Stimulated activated CD8-positive, alpha-beta memory T cell treated with anti-CD3 and anti-CD28 coated beads, Interleukin-15, amount 100 ng/mL, for 1 hour (primary cell): Measurements from ENCODE around the gene AP5B1.
"Not testable (repeated sequence)": the region's sequence is repeated elsewhere in the genome, so short reads cannot be mapped to it uniquely, and the experiment has no call there.

ENCODE experiments used
- DNase-seq: peaks from one replicate; pipeline ENCODE4 v3.0.0-alpha.2; 2020; ENCODE audit warnings: low read depth

Gene AP5B1

GRCh38 chr11:65767406-65767805 lies 13.4 kb downstream of the AP5B1 start:
- DNase-seq = no peak

- DNase-seq = no peak
These were observed 14.2 kb downstream of the AP5B1 start for GRCh38 chr11:65766535-65766934.

- DNase-seq = no peak
These were observed 16.3 kb downstream of the AP5B1 start for GRCh38 chr11:65764434-65764833.

GRCh38 chr11:65762816-65763215 lies 18.0 kb downstream of the AP5B1 start:
- DNase-seq = not testable (repeated sequence)

GRCh38 chr11:65762169-65762568 lies 18.6 kb downstream of the AP5B1 start:
- not testable (repeated sequence) for DNase-seq

- DNase-seq = no peak
These were observed 35.7 kb downstream of the AP5B1 start for GRCh38 chr11:65745049-65745448.

- no peak for DNase-seq
These were observed 36.1 kb downstream of the AP5B1 start for GRCh38 chr11:65744699-65745042.

GRCh38 chr11:65744026-65744698 lies 36.6 kb downstream of the AP5B1 start:
- no peak for DNase-seq

- no peak for DNase-seq
These were observed 37.1 kb downstream of the AP5B1 start for GRCh38 chr11:65743681-65744025.

- no peak for DNase-seq
These were observed 38.4 kb downstream of the AP5B1 start for GRCh38 chr11:65742353-65742752.

- no peak for DNase-seq
These were observed 39.6 kb downstream of the AP5B1 start for GRCh38 chr11:65741185-65741584.

GRCh38 chr11:65739022-65739421 lies 41.8 kb downstream of the AP5B1 start:
- DNase-seq = no peak

- DNase-seq = no peak
These were observed 44.0 kb downstream of the AP5B1 start for GRCh38 chr11:65736810-65737209.

GRCh38 chr11:65735111-65735510 lies 45.7 kb downstream of the AP5B1 start:
- not testable (repeated sequence) for DNase-seq

GRCh38 chr11:65730461-65730860 lies 50.3 kb downstream of the AP5B1 start:
- no peak for DNase-seq

GRCh38 chr11:65727865-65728264 lies 52.9 kb downstream of the AP5B1 start:
- DNase-seq = no peak

- DNase-seq = no peak
These were observed 54.1 kb downstream of the AP5B1 start for GRCh38 chr11:65726660-65727059.
